PC-9 (cell line): Measurements from ENCODE around the gene RGL1. TPM values are rescaled to one million over a fixed set of nuclear protein-coding genes. Genes with fewer than 3 reads are reported as not detected.

ENCODE experiments used
- BruUV-seq: library from RNA; stranded (reverse); fragments of 400-500 nt; replicated peaks from 2 replicates; lab custom pipeline; 2021; lab: Mats Ljungman, UMichigan
- CTCF ChIA-PET: fragments of 300-600 bp; sonication (Branson Sonifier 250); formaldehyde crosslinking; loops from one replicate; lab custom pipeline; 2022; ENCODE audit warnings: antibody characterized with exemption; lab: Charles Lee
- POLR2A ChIA-PET: fragments of 300-600 bp; sonication (Branson Sonifier 250); formaldehyde crosslinking; loops from one replicate; lab custom pipeline; 2022; ENCODE audit warnings: antibody characterized with exemption; ENCODE audit not compliant: unreplicated experiment; lab: Charles Lee
- DNase-seq, 2 experiments: peaks; one replicate each; pipeline versions ENCODE4 v3.0.0 to v3.0.0-alpha.2; 2015 to 2022; ENCODE audit warnings: mixed read lengths in 1 of 2
- H2AFZ ChIP-seq: fragments of 200-600 bp; sonication (generic); 2 replicates; pipeline ENCODE4 v1.8.1; 2017; ENCODE audit warnings: antibody characterized with exemption
- H3F3A ChIP-seq: fragments of 200-600 bp; sonication (generic); 2 replicates; pipeline ENCODE4 v1.8.1; 2017; ENCODE audit warnings: antibody characterized with exemption, mild to moderate bottlenecking, low read depth; ENCODE audit not compliant: insufficient read depth
- H3K27ac ChIP-seq: fragments of 200-600 bp; sonication (generic); 2 replicates; pipeline ENCODE4 v1.6.1; 2016; ENCODE audit warnings: mixed run types
- H3K27me3 ChIP-seq: fragments of 200-600 bp; sonication (generic); 2 replicates; pipeline ENCODE4 v1.6.1; 2016; ENCODE audit warnings: low read depth, mixed run types; ENCODE audit not compliant: insufficient read depth
- H3K36me3 ChIP-seq: fragments of 200-600 bp; sonication (generic); 2 replicates; pipeline ENCODE4 v1.6.1; 2016; ENCODE audit warnings: low read depth, mixed run types
- H3K4me1 ChIP-seq: fragments of 200-600 bp; sonication (generic); replicated peaks from 2 replicates; pipeline ENCODE4 v1.6.1; 2016; ENCODE audit warnings: mixed run types; ENCODE audit not compliant: insufficient read depth
- H3K4me2 ChIP-seq: fragments of 200-600 bp; sonication (generic); 2 replicates; pipeline ENCODE4 v1.6.1; 2017; ENCODE audit warnings: mixed run types
- H3K4me3 ChIP-seq: fragments of 200-600 bp; sonication (generic); 2 replicates; pipeline ENCODE4 v1.6.1; 2016; ENCODE audit warnings: mixed run types
- H3K79me2 ChIP-seq: fragments of 200-600 bp; sonication (generic); 2 replicates; pipeline ENCODE4 v1.6.1; 2017; ENCODE audit warnings: low read depth, mixed run types
- H3K9me2 ChIP-seq: fragments of 200-600 bp; sonication (generic); 2 replicates; pipeline ENCODE4 v1.8.1; 2017; ENCODE audit warnings: mild to moderate bottlenecking; ENCODE audit not compliant: insufficient read depth
- H3K9me3 ChIP-seq: fragments of 200-600 bp; sonication (generic); 2 replicates; pipeline ENCODE4 v1.8.1; 2016; ENCODE audit warnings: low read depth; ENCODE audit not compliant: insufficient read depth
- H4K20me1 ChIP-seq: fragments of 200-600 bp; sonication (generic); 2 replicates; pipeline ENCODE4 v1.8.1; 2017; ENCODE audit not compliant: insufficient read depth
- CTCF ChIP-seq: fragments of 200-600 bp; sonication (generic); conservative IDR thresholded peaks from 2 replicates; pipeline ENCODE4 v1.6.1; 2017; ENCODE audit warnings: mixed run types, antibody characterized with exemption, mild to moderate bottlenecking, moderate library complexity
- EZH2 ChIP-seq: fragments of 200-600 bp; sonication (generic); IDR thresholded peaks from 2 replicates; pipeline ENCODE4 v1.8.0; 2017; ENCODE audit warnings: antibody characterized with exemption, low read depth
- intact Hi-C: fragments of 100-400 bp; cut with micrococcal nuclease; formaldehyde crosslinking; loops from one replicate; pipeline ENCODE4 v1.10.0; 2022; ENCODE audit not compliant: unreplicated experiment
- total RNA-seq: library from RNA; stranded (reverse); gene quantifications from 2 replicates; pipeline ENCODE4 v1.2.3, GENCODE V29; 2021

The RGL1 gene
- total RNA-seq, 1 experiment from 2014 or later = 2.6 TPM

DNA sequence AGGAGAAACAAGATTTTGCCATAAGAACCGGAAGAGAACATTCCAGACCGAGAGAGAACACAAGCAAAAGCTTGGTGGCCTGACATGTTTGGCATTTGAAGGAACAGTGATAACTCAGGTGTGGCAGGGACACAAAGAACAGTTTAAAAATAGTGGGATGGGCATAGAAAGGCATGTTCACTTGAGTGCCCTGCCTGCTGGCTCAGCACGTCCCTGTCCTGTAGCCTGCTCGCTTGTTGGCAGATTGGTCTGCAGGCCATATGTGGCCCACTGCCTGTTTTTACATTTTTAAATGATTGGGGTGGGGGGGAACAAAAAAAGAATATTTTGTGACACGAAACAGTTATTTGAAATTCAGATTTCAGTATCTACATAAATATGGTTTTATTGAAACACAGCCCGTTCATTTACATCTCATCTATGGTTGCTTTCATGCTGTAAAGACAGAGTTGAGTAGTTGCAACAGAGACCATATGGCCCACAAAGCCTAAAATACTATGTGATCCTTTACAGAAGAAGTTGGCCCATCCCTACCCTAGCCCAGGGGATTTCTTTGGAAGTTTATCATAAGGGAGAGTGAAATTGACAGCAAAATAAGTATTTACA is 100.7 kb downstream of the RGL1 start:
- H3K27ac ChIP-seq = no peak overlapping the region
- H2AFZ ChIP-seq = no peak overlapping the region
- POLR2A ChIA-PET = no interaction called here

GRCh38 chr1:183907070-183907469 is 102.2 kb downstream of the RGL1 start:
- Histone ChIP-seq H3K27me3 (no peaks in the 10 kb centered on the region), H2AFZ (no peak overlapping the region), H3K9me3 (no peaks in the 10 kb centered on the region), H3K4me1 (no peaks in the 10 kb centered on the region), H3K4me3 (no peak overlapping the region), H4K20me1 (no peaks in the 10 kb centered on the region), H3K79me2 (no peaks in the 10 kb centered on the region), H3K4me2 (no peak overlapping the region), H3F3A (no peaks in the 10 kb centered on the region), H3K27ac (no peak overlapping the region), H3K36me3 (0 out of 2 replicates have a peak, but pooled peaks cover 6% of the 10 kb centered on the region), H3K9me2 (no peaks in the 10 kb centered on the region)
- ChIA-PET POLR2A (no interaction called here), CTCF (interaction anchor here (1.1 kb wide), 1 partner anchor 222 kb away, joined by 5 read pairs; no protein-coding TSS in a partner anchor)
- intact Hi-C loops = no loop called here
- no TSS peak for BruUV-seq
- DNase-seq = no peak
- no peak for TF ChIP-seq EZH2
- no peak for TF ChIP-seq CTCF

More for the DNA sequence above, 100.7 kb downstream of the RGL1 start:
- BruUV-seq = no TSS peak
- no peak for DNase-seq
- H3K4me1 ChIP-seq = no peaks in the 10 kb centered on the region
- no peaks in the 10 kb centered on the region for H4K20me1 ChIP-seq
- H3K36me3 ChIP-seq = 0 out of 2 replicates have a peak, but pooled peaks cover 6% of the 10 kb centered on the region
- H3K4me3 ChIP-seq = no peak overlapping the region
- no peaks in the 10 kb centered on the region for H3K27me3 ChIP-seq
- CTCF ChIA-PET = no interaction called here
- H3K9me2 ChIP-seq = no peaks in the 10 kb centered on the region
- H3K9me3 ChIP-seq = no peaks in the 10 kb centered on the region
- no peak overlapping the region for H3K4me2 ChIP-seq
- no peaks in the 10 kb centered on the region for H3K79me2 ChIP-seq
- intact Hi-C loops = no loop called here
- no peaks in the 10 kb centered on the region for H3F3A ChIP-seq
- no peak for TF ChIP-seq EZH2
- TF ChIP-seq CTCF = no peak

DNA sequence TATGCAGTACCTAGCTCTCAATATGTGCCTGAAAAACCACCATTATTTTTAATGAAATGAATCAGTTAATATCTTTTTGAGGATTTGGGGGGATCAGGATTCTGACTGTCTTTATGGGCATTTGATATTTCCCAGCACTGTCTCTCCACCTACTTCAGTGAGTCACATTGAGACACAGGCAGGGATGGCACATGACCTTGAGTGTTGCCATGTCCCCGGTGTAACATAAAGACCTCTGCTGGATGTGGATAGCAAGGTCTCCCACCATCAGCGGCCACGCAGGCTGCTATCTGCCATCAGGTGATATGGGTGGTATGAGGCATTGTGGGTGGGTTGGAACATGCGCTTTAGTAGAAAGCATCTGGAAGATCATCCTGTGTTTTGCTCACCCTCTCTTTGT is 103.2 kb downstream of the RGL1 start:
- no peaks in the 10 kb centered on the region for H4K20me1 ChIP-seq
- no peaks in the 10 kb centered on the region for H3K4me1 ChIP-seq
- no peak for TF ChIP-seq EZH2
- no peak for TF ChIP-seq CTCF
- CTCF ChIA-PET = no interaction called here
- no peak overlapping the region for H3K27ac ChIP-seq
- peaks cover 12% of the 10 kb centered on the region; the same call in 1 of the 2 replicates for H3K36me3 ChIP-seq
- H3K9me3 ChIP-seq = no peaks in the 10 kb centered on the region
- H3K9me2 ChIP-seq = no peaks in the 10 kb centered on the region
- POLR2A ChIA-PET = no interaction called here
- no peaks in the 10 kb centered on the region for H3K27me3 ChIP-seq
- H3K4me3 ChIP-seq = no peak overlapping the region
- no peak overlapping the region for H3K4me2 ChIP-seq
- no peak overlapping the region for H2AFZ ChIP-seq
- H3K79me2 ChIP-seq = no peaks in the 10 kb centered on the region
- no peaks in the 10 kb centered on the region for H3F3A ChIP-seq
- BruUV-seq = no TSS peak
- intact Hi-C loops = no loop called here
- no peak for DNase-seq
